WTC11 (cell line): ENCODE data around the gene NOS3.

Source experiments
- TF ChIP-seq, protein P1 (sequence below): fragments of 200-600 bp; IDR thresholded peaks from 2 replicates; pipeline ENCODE4 v1.8.0; 2022; ENCODE audit warnings: antibody characterized with exemption
- TF ChIP-seq, protein P2 (sequence below): sonication (generic); formaldehyde crosslinking; IDR thresholded peaks from 2 replicates; pipeline ENCODE4 v1.8.1; 2022; ENCODE audit warnings: low read depth, missing genetic modification reagents, borderline replicate concordance

DNA sequence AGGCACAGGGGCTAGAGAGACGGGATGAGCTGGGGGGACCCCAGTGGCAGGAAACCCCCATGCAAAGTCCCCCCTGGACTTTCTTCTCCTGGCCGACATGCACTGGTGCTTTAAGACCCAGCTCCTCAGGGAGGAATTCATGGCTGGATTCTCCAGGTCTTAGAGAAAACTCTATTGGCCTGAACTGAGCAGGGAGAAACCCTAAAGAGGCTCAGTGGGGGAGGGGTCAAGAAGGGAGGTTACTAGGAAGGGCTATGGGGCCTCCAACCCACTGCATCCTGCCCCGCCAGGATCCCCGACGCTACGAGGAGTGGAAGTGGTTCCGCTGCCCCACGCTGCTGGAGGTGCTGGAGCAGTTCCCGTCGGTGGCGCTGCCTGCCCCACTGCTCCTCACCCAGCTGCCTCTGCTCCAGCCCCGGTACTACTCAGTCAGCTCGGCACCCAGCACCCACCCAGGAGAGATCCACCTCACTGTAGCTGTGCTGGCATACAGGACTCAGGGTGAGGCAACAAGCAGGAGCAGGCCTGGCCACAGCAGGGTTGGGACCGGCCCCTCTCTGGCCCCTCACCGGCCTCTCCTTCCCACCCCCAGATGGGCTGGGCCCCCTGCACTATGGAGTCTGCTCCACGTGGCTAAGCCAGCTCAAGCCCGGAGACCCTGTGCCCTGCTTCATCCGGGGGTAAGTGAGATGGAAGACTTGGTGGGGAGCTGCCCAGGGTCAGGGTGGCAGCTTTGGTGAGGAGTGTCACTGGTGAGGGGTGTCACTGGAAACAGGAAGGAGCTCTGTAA, 19.7 kb downstream of the NOS3 start:
- TF ChIP-seq, protein P1, sequence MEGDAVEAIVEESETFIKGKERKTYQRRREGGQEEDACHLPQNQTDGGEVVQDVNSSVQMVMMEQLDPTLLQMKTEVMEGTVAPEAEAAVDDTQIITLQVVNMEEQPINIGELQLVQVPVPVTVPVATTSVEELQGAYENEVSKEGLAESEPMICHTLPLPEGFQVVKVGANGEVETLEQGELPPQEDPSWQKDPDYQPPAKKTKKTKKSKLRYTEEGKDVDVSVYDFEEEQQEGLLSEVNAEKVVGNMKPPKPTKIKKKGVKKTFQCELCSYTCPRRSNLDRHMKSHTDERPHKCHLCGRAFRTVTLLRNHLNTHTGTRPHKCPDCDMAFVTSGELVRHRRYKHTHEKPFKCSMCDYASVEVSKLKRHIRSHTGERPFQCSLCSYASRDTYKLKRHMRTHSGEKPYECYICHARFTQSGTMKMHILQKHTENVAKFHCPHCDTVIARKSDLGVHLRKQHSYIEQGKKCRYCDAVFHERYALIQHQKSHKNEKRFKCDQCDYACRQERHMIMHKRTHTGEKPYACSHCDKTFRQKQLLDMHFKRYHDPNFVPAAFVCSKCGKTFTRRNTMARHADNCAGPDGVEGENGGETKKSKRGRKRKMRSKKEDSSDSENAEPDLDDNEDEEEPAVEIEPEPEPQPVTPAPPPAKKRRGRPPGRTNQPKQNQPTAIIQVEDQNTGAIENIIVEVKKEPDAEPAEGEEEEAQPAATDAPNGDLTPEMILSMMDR, result no peak
- TF ChIP-seq, protein P2, sequence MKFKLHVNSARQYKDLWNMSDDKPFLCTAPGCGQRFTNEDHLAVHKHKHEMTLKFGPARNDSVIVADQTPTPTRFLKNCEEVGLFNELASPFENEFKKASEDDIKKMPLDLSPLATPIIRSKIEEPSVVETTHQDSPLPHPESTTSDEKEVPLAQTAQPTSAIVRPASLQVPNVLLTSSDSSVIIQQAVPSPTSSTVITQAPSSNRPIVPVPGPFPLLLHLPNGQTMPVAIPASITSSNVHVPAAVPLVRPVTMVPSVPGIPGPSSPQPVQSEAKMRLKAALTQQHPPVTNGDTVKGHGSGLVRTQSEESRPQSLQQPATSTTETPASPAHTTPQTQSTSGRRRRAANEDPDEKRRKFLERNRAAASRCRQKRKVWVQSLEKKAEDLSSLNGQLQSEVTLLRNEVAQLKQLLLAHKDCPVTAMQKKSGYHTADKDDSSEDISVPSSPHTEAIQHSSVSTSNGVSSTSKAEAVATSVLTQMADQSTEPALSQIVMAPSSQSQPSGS (CRISPR knock-in tag), result no peak
